HL-60/S4 treated with retinoic acid at 250 ng/mL for 4 days and 3 days (cell line): Measurements from ENCODE around the gene SNX6.
"Not testable (repeated sequence)": the region's sequence is repeated elsewhere in the genome, so short reads cannot be mapped to it uniquely, and the experiment has no call there.

Source experiments
- in situ Hi-C: fragments of 300-500 bp; cut with MboI; formaldehyde crosslinking; loops from 2 replicates; pipeline ENCODE4 v1.7.0; 2022; ENCODE audit warnings: low sequenced_read_pairs

Gene SNX6

DNA sequence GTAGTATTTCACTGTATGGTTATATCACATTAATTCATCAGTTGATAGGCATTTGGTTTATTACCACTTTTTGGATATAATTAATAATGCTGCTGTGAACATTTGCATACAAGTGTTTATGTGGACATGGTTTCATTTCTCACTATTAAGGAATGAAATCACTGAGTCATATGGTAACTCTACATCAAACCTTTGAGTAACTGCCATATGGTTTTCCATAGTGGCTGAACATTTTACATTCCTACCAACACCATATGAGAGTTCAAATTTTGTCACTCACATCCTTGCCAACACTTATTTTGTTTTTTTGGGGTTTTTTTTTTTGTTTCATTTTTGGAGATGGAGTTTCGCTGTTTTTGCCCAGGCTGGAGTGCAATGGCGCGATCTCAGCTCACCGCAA is 60.2 kb downstream of the SNX6 start:
- in situ Hi-C loops: no loop called here

DNA sequence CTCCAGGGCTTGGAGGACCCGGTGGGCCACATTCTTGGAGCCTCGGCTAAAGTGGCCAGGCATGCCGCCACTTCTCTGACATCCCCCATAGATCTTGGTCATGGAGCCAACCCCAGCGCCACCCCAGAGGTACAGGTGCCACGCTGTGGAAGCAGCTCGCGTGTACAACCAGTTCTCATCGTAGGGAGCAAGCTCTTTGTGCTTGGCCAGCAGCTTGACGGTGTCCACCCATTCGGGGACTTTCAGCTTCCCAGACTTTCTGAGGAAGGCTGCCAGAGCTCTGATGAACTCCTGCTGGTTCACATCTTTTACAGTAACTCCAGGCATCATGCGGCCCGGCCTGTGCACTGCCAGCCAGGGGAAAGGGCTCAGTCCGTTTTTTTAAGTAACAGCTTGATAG is 61.1 kb downstream of the SNX6 start:
- in situ Hi-C loops: no loop called here

DNA sequence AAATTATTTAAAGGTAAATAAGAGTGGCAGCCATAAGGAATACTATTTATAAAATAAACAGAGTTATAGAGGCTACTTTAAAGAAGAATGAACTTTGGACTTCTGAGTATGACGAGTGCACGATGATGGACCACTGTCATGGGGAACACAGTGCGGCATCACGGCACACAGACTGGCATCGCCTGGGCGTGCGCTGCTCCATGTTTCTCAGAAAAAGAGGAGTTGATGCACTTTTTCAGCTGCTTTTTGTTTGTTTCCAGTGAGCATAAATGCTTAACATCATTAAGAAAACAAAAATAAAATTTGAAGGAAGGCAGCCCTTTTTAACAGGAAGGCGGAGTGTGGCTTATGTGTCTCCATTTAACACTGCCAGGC is 67.2 kb downstream of the SNX6 start:
- in situ Hi-C loops: no loop called here

DNA sequence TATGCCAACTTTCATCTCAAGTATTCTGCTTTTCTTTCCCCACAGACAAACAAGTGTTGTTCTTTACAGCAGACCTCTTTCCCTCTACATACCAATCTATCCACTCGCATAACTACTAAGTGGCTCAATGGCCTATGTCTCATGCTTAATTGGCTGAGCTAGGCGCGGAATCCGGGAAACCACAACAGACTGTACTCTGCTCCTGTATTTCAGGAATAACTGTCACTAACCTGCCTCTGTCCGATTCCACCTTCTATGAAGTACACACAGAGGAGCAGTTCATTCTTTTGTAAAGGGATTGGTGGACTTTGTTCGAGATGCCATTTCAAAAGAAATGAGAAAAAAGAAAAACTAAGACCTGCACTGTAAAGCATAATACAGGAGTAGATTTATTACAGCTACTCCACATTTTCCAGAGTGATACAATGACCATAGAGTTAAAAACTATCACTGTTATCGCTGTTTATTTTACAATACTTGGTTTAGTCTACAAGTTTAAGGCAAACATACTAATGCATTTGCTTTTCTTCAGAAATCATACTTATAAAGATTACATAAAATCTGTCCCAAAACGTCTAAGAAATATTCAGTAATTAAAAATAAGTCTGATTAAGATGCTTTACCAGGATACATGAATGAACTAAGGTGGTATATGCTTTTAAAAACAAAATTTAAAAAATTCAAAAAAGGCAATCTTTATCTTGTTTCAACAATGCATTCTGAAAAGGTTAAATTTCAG is 67.7 kb downstream of the SNX6 start:
- in situ Hi-C loops: not testable (repeated sequence)

DNA sequence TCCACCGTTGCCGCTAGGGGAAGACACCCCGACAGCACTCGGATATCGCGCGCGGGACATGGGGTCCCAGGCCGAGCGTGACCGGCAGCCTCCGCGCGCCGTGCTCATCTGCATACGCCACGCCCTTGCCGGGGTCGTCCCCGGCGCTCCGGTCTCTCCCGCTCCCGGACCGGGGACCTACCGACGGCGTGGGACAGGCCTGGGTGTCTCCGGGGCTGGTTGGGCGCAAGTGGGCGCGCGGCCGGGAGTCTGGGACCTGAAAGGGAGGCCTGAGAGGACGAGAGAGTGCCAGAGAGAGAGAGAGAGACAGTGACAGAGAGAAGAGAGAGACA is 73.5 kb downstream of the SNX6 start:
- in situ Hi-C loops: not testable (repeated sequence)

DNA sequence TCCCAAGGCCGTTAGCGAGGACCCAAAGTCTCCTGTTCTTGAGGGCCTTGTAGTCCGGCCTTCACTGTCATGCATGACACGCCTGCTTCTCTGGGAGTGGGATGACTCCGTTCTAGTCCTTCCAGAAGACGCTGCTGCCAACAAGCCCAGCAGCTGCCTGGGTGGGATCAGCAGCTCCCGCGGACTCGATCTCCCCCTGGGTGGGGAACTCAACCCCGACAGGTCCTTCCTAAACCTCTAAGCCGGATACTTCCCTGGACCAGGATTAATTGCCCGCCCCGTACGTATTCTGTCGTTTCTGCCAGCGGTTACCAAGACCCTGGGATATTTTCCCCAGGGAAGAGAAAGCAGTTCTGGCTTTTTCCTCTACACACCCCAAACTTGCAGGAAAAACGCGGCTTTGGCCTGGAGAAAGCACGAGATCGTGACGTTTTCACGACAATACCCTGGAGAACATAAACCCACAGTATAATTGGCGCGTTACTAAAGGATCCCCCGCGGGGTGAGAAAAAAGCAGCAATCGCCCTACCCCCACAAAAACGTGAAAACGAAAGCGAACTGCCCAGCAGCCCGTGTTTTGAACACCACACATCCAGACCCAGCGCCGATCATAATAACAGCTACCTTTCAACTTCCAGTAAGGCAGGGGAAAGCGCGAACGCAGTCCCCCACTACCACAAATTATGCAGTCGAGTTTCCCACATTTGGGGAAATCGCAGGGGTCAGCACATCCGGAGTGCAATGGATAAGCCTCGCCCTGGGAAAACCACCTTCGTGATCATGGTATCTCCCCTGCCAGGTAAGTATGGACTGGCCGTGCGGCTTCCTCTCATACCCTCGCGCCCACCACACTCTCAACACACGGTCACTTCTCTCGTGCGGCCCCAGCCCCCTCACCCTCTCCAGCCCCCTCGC is 74.1 kb downstream of the SNX6 start:
- in situ Hi-C loops: not testable (repeated sequence)

DNA sequence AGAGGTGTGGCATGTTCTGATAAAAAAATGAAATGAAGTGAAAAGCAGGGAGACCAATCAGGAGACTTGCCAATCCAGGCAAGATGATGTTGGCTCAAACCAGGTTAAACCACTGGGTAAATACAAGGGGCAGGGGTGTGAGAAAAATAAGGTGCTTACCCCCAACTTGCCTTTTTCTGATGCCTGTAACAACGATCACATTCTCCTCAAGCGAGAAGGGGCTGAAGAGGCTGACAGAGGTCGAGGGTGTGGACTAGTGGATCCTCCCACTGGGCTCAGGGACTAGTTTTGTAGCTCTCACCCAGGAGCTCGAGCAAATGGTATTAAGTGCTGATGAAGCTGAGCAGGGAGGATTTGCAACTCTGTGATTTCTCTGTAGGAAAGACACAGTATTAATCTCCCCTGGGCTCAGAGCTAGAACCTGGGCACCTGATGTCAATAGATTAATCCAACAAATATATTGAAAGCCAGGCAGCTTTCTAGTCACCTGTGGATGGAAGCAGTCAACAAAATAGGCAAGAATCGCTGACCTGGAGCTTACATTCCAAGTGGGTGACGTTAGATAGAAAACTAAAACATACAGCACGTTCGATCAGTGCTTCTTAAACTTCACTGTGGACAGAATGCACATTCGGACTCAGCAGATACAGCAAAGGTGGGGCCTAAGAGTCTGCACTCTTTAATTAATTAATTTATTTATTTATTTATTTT is 75.3 kb downstream of the SNX6 start:
- in situ Hi-C loops: no loop called here

DNA sequence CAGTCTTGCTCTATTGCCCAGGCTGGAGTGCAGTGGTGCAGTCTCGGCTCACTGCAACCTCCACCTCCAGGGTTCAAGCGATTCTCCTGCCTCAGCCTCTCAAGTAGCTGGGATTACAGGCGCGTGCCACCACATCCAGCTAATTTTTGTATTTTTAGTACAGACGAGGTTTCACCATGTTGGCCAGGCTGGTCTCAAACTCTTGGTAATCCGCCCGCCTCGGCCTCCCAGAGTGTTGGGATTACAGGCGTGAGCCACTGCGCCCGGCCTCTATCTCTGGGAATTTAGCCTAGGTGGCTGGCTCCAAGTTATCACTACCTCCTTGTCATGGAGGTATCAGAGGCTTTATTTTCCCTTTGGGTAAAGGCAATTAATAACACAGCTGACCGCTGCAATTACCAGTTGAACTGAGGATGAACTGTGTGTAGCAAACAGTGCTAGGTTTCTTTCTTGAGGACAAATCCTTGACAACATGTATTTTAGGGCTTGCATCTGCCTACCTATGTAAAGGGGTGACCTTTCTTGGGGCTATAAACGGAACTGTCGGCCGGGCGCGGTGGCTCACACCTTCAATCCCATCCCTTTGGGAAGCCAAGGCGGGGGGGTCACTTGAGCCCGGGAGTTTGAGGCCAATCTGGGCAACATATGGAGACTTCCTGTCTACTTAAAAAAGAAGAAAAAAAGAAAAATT is 80.5 kb downstream of the SNX6 start:
- in situ Hi-C loops: not testable (repeated sequence)

DNA sequence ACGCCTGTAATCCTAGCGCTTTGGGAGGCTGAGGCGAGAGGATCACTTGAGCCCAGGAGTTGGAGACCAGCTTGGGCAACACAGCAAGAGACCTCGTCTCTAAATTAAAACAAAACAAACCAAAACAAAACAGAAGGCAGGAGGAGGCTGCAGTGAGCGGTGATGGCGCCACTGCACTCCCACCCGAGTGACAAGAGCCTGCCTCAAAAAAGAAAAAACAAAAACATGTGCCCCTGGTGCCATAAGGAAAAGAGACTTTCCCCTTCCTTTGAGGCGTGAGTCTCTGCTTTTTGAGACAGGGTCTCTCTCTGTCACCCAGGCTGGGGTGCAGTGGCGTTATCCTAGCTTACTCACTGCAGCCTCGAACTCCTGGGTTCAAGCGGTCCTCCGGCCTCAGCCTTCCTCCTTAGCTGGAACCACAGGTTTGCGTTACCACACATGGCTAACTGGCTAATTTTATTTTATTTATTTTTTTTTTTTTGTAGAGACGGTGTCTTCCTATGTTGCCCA is 81.4 kb downstream of the SNX6 start:
- in situ Hi-C loops: no loop called here

DNA sequence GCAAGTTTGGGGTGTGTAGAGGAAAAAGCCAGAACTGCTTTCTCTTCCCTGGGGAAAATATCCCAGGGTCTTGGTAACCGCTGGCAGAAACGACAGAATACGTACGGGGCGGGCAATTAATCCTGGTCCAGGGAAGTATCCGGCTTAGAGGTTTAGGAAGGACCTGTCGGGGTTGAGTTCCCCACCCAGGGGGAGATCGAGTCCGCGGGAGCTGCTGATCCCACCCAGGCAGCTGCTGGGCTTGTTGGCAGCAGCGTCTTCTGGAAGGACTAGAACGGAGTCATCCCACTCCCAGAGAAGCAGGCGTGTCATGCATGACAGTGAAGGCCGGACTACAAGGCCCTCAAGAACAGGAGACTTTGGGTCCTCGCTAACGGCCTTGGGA is 82.8 kb downstream of the SNX6 start:
- in situ Hi-C loops: not testable (repeated sequence)

DNA sequence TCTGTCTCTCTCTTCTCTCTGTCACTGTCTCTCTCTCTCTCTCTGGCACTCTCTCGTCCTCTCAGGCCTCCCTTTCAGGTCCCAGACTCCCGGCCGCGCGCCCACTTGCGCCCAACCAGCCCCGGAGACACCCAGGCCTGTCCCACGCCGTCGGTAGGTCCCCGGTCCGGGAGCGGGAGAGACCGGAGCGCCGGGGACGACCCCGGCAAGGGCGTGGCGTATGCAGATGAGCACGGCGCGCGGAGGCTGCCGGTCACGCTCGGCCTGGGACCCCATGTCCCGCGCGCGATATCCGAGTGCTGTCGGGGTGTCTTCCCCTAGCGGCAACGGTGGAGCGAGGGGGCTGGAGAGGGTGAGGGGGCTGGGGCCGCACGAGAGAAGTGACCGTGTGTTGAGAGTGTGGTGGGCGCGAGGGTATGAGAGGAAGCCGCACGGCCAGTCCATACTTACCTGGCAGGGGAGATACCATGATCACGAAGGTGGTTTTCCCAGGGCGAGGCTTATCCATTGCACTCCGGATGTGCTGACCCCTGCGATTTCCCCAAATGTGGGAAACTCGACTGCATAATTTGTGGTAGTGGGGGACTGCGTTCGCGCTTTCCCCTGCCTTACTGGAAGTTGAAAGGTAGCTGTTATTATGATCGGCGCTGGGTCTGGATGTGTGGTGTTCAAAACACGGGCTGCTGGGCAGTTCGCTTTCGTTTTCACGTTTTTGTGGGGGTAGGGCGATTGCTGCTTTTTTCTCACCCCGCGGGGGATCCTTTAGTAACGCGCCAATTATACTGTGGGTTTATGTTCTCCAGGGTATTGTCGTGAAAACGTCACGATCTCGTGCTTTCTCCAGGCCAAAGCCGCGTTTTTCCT is 83.4 kb downstream of the SNX6 start:
- in situ Hi-C loops: not testable (repeated sequence)

DNA sequence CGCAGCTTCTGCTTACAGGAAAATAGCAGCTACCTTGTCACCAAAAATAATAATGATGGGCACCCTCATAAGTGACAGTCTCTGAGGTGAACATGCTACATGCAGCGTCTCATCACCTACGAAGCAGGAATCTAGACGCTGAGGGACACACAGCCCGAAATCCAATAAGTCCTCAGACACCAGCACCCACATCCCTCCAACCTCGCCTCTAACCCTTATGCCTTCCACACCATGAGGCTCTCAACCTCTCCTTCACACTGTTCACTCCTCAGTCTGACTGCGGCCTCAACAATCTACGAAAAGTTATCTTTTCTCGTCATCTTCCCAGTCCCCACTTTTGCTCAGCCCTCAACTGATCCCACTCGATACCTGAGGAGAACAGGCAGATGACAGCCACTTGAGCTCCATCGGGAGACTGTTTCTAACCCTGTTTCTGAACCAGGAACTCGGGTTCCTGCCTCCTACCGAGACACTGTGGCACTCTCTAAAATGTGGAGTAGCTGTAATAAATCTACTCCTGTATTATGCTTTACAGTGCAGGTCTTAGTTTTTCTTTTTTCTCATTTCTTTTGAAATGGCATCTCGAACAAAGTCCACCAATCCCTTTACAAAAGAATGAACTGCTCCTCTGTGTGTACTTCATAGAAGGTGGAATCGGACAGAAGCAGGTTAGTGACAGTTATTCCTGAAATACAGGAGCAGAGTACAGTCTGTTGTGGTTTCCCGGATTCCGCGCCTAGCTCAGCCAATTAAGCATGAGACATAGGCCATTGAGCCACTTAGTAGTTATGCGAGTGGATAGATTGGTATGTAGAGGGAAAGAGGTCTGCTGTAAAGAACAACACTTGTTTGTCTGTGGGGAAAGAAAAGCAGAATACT is 89.5 kb downstream of the SNX6 start:
- in situ Hi-C loops: not testable (repeated sequence)

DNA sequence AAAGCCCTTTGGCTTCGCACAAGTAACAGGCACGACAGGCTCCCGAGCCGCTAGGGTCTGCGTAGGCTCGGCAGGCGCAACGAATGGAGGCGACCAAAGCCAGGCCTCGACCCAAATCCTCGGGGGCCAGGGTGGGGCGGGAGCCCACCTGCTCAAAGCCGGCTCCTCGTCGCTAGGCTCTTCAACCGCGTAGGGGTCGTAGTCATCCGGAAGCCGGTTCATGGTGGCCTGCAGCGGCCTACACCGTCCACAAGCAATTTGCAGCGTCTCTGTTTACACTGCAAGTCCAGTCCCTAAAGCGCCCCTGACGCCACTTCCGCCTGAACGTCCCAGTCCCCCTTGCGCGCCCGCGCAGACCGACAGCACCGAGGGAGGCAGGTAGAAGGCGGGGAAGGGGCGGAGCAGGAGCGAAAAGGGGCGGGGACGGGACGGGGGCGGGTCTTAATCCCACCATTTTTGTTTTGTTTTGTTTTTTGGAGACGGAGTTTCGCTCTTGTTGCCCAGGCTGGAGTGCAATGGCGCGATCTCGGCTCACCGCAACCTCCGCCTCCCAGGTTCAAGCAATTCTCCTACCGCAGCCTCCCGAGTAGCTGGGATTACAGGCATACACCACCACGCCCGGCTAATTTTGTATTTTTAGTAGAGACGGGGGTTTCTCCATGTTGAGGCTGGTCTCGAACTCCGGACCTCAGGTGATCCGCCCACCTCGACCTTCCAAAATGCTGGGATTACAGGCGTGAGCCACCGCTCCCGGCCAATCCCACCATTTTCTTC is 90.4 kb downstream of the SNX6 start, which contains the start of gene EAPP:
TSS of gene EAPP (minus strand) at position 295 of the 774 bp plus-strand sequence. CDS start at position 222, 73 bp downstream.
- in situ Hi-C loops: no loop called here

DNA sequence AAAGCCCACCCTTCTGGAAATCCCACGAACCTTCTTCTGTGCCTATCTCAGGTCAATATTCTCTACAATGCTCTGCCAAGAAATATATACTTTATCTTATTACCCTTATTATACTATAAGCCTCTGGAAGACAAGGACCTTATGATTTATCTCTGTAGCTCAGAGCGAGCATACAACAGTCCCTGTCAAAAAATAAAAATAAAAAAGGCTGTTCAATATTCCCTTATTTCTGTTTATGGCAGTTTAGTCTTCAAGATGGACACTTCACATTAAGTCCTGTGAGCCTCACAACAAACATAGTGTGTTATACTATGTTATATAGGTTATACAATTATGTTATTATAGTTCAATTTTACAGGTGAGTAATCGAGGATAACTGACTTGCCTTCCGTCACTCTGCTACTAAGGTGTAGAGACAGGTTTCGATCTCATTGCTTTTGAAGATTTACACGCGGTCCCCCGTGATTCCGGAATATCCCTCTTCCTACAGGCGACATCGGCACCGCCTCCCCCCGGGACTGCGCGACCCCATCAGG is 91.0 kb downstream of the SNX6 start:
- in situ Hi-C loops: no loop called here

DNA sequence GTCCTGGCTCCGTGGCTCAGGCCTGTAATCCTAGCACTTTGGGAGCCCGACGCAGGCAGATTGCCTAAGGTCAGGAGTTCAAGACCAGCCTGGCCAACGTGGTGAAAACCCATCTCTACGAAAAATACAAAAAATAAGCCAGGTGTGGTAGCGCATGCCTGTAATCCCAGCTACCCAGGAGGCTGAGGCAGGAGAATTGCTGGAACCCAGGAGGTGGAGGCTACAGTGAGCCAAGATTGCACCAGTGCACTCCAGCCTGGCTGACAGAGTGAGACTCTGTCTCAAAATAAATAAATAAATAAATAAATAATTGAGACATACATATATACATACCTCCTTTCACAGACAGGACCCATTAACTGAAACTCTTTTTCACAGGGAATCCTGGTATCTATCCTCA is 91.9 kb downstream of the SNX6 start:
- in situ Hi-C loops: not testable (repeated sequence)

DNA sequence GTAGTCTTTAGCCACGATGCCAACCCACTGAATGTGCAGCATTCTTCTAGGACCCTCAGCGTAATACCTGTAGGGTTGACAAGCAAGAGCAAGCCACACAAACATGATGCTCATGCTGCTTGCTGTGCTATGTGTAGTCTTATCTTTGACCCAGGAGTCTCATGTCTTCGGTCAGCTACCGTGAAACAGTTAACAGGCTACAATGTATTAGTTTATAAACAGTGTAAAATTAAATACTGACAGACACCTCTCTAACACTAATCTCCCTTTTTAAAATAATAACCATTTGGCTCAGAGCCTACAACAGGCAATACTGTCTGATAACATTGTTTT is 92.3 kb downstream of the SNX6 start:
- in situ Hi-C loops: no loop called here

DNA sequence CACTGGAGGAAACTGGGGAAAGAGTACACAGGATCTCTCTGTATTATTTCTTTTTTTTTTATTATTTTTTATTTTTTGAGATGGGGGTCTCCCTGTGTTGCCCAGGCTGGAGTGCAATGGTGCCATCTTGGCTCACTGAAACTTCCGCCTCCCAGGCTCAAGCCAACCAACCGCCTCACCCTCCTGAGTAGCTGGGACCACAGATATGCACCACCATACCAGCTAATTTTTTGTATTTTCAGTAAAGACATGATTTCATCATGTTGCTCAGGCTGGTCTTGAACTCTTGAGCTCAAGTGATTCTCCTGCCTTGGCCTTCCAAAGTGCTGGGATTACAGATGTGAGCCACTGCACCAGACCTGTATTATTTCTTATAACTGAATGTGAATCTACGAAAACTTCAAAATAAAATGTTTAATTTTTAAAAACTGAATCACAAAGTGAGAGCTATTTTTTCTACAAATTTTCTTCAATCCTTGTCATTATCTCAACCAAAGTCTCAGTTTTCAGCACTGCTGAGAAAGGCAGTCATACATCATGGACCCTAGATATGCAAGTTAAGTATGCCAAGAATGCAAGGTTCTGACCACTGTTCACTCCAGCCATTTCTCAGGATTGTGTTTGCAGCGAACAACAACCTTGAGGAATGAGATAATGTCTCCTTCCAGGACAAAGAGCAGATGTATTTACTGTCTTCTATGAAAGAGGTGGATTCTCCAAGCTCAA is 92.8 kb downstream of the SNX6 start:
- in situ Hi-C loops: no loop called here
